ENCODE data around the gene GTF2I. TPM values are rescaled to one million over a fixed set of nuclear protein-coding genes. Genes with fewer than 3 reads are reported as not detected.
"Not testable (repeated sequence)": the region's sequence is repeated elsewhere in the genome, so short reads cannot be mapped to it uniquely, and the experiment has no call there.

The GTF2I gene
- total RNA-seq, 2 experiments from 2014 or later: 162 to 163 TPM

- ChIA-PET POLR2A (no interaction called here), CTCF (interaction anchor here (0.7 to 1.0 kb wide), 2 partner anchors 8 to 44 kb away, joined by 3 to 4 read pairs; no protein-coding TSS in a partner anchor)
- Mint-ChIP-seq H3K9me3 (no peaks in the 10 kb centered on the region), H3K4me3 (no peak overlapping the region), H3K36me3 (ENCODE audit: low read depth) (no peaks in the 10 kb centered on the region), H3K27me3 (no peaks in the 10 kb centered on the region), H3K4me1 (peaks cover 2% of the 10 kb centered on the region), H3K27ac (no peak overlapping the region)
- no peak for DNase-seq
Observed at GRCh38 chr7:74637745-74638144, 19.8 kb upstream of the GTF2I start.

GRCh38 chr7:74650055-74650454 lies 7.5 kb upstream of the GTF2I start:
- DNase-seq: peak; percentile 76
- H3K4me1 Mint-ChIP-seq: peaks cover 36% of the 10 kb centered on the region
- POLR2A ChIA-PET; H3K27me3 Mint-ChIP-seq; H3K9me3 Mint-ChIP-seq; H3K36me3 Mint-ChIP-seq (ENCODE audit: low read depth): not testable (repeated sequence)
- H3K4me3 Mint-ChIP-seq: peak overlapping the region; percentile 77
- peak overlapping the region; percentile 91 for H3K27ac Mint-ChIP-seq
- CTCF ChIA-PET: interaction anchor here (0.6 kb wide), 1 partner anchor 200 kb away, joined by 4 read pairs; no protein-coding TSS in a partner anchor

- CTCF ChIA-PET; H3K27me3 Mint-ChIP-seq; POLR2A ChIA-PET; H3K36me3 Mint-ChIP-seq (ENCODE audit: low read depth); H3K9me3 Mint-ChIP-seq: not testable (repeated sequence)
- peak overlapping the region; percentile 91 for H3K27ac Mint-ChIP-seq
- DNase-seq: peak; percentile 35
- peaks cover 42% of the 10 kb centered on the region for H3K4me1 Mint-ChIP-seq
- peak overlapping the region; percentile 77 for H3K4me3 Mint-ChIP-seq
Observed at GRCh38 chr7:74650493-74651132, 6.9 kb upstream of the GTF2I start.

- CTCF ChIA-PET: interaction anchor here (0.6 kb wide), 1 partner anchor 55 kb away, joined by 3 read pairs; no protein-coding TSS in a partner anchor
- H3K36me3 Mint-ChIP-seq (ENCODE audit: low read depth); H3K9me3 Mint-ChIP-seq; POLR2A ChIA-PET; DNase-seq; H3K27me3 Mint-ChIP-seq: not testable (repeated sequence)
- Mint-ChIP-seq H3K27ac (peak overlapping the region; percentile 91), H3K4me3 (peak overlapping the region; percentile 77), H3K4me1 (peaks cover 47% of the 10 kb centered on the region)
Observed at GRCh38 chr7:74651133-74651504, 6.4 kb upstream of the GTF2I start.

GRCh38 chr7:74653686-74654181 lies 3.8 kb upstream of the GTF2I start:
- H3K4me1 Mint-ChIP-seq: peaks cover 52% of the 10 kb centered on the region
- H3K27ac Mint-ChIP-seq: no peak overlapping the region
- no peak overlapping the region for H3K4me3 Mint-ChIP-seq
- no peak for DNase-seq
- no peaks in the 10 kb centered on the region for H3K27me3 Mint-ChIP-seq
- no peaks in the 10 kb centered on the region for H3K36me3 Mint-ChIP-seq (ENCODE audit: low read depth)
- H3K9me3 Mint-ChIP-seq: no peaks in the 10 kb centered on the region
- POLR2A ChIA-PET: no interaction called here
- CTCF ChIA-PET: interaction anchor here (0.6 kb wide), 1 partner anchor 9 kb away, joined by 3 read pairs; no protein-coding TSS in a partner anchor

- Mint-ChIP-seq H3K27me3 (no peaks in the 10 kb centered on the region), H3K4me3 (no peak overlapping the region), H3K36me3 (ENCODE audit: low read depth) (peaks cover 3% of the 10 kb centered on the region), H3K9me3 (no peaks in the 10 kb centered on the region), H3K27ac (no peak overlapping the region), H3K4me1 (peaks cover 51% of the 10 kb centered on the region)
- no peak for DNase-seq
- ChIA-PET POLR2A (interaction anchor here (0.6 kb wide), 1 partner anchor 22 kb away, joined by 5 read pairs; no protein-coding TSS in a partner anchor), CTCF (interaction anchor here (1.6 to 2.1 kb wide), 2 partner anchors 7 to 12 kb away, joined by 3 to 6 read pairs; no protein-coding TSS in a partner anchor)
Observed at GRCh38 chr7:74654811-74655210, 2.7 kb upstream of the GTF2I start.

- ChIA-PET POLR2A (interaction anchor here (0.6 kb wide), 1 partner anchor 22 kb away, joined by 5 read pairs; no protein-coding TSS in a partner anchor), CTCF (interaction anchor here (1.6 to 2.1 kb wide), 2 partner anchors 8 to 13 kb away, joined by 3 to 6 read pairs; no protein-coding TSS in a partner anchor)
- H3K36me3 Mint-ChIP-seq (ENCODE audit: low read depth): peaks cover 8% of the 10 kb centered on the region
- H3K4me3 Mint-ChIP-seq: peak overlapping the region; percentile 78
- peak overlapping the region; percentile 86 for H3K27ac Mint-ChIP-seq
- no peak for DNase-seq
- H3K9me3 Mint-ChIP-seq: no peaks in the 10 kb centered on the region
- no peaks in the 10 kb centered on the region for H3K27me3 Mint-ChIP-seq
- H3K4me1 Mint-ChIP-seq: peaks cover 52% of the 10 kb centered on the region
Observed at GRCh38 chr7:74655324-74655723, 2.2 kb upstream of the GTF2I start.

GRCh38 chr7:74655768-74656440 lies 1.6 kb upstream of the GTF2I start:
- no peak for DNase-seq
- ChIA-PET POLR2A (no interaction called here), CTCF (interaction anchor here (0.7 to 2.1 kb wide), 3 partner anchors 8 to 14 kb away, joined by 3 to 6 read pairs (median 3); no protein-coding TSS in a partner anchor)
- no peaks in the 10 kb centered on the region for H3K27me3 Mint-ChIP-seq
- H3K4me3 Mint-ChIP-seq: peak overlapping the region; percentile 78
- H3K4me1 Mint-ChIP-seq: peaks cover 53% of the 10 kb centered on the region
- peaks cover 11% of the 10 kb centered on the region for H3K36me3 Mint-ChIP-seq (ENCODE audit: low read depth)
- H3K9me3 Mint-ChIP-seq: no peaks in the 10 kb centered on the region
- H3K27ac Mint-ChIP-seq: peak overlapping the region; percentile 86

- no peaks in the 10 kb centered on the region for H3K9me3 Mint-ChIP-seq
- H3K4me1 Mint-ChIP-seq: peaks cover 55% of the 10 kb centered on the region
- DNase-seq: peak; percentile 58
- H3K36me3 Mint-ChIP-seq (ENCODE audit: low read depth): peaks cover 14% of the 10 kb centered on the region
- H3K27me3 Mint-ChIP-seq: no peaks in the 10 kb centered on the region
- ChIA-PET CTCF (interaction anchor here (0.7 to 1.6 kb wide), 2 partner anchors 9 to 11 kb away, joined by 3 read pairs; no protein-coding TSS in a partner anchor), POLR2A (interaction anchor here (0.6 kb wide), 1 partner anchor 38 kb away, joined by 3 read pairs; no protein-coding TSS in a partner anchor)
- H3K27ac Mint-ChIP-seq: peak overlapping the region; percentile 86
- H3K4me3 Mint-ChIP-seq: peak overlapping the region; percentile 78
Observed at GRCh38 chr7:74656441-74656836, 1.1 kb upstream of the GTF2I start.

- Mint-ChIP-seq H3K27ac (peak overlapping the region; percentile 86), H3K4me1 (peaks cover 54% of the 10 kb centered on the region), H3K9me3 (no peaks in the 10 kb centered on the region), H3K27me3 (no peaks in the 10 kb centered on the region), H3K36me3 (ENCODE audit: low read depth) (peaks cover 14% of the 10 kb centered on the region), H3K4me3 (peak overlapping the region; percentile 78)
- ChIA-PET POLR2A (interaction anchor here (0.6 kb wide), 2 partner anchors 39 to 66 kb away, joined by 3 to 4 read pairs; no protein-coding TSS in a partner anchor), CTCF (interaction anchor here (0.7 kb wide), 3 partner anchors 11 to 1611 kb away, joined by 3 read pairs; no protein-coding TSS in a partner anchor)
- DNase-seq: peak; percentile 99
Observed at GRCh38 chr7:74656837-74657691, 454 bp upstream of the GTF2I start.

GRCh38 chr7:74658178-74659004 lies 873 bp downstream of the GTF2I start:
- ChIA-PET POLR2A (interaction anchor here (0.6 kb wide), 1 partner anchor 64 kb away, joined by 4 read pairs; no protein-coding TSS in a partner anchor), CTCF (no interaction called here)
- H3K4me1 Mint-ChIP-seq: peaks cover 58% of the 10 kb centered on the region
- no peaks in the 10 kb centered on the region for H3K9me3 Mint-ChIP-seq
- H3K27me3 Mint-ChIP-seq: no peaks in the 10 kb centered on the region
- H3K4me3 Mint-ChIP-seq: peak overlapping the region; percentile 69
- H3K36me3 Mint-ChIP-seq (ENCODE audit: low read depth): peaks cover 14% of the 10 kb centered on the region
- H3K27ac Mint-ChIP-seq: peak overlapping the region; percentile 84
- DNase-seq: peak; percentile 86

Data from activated CD4-positive, alpha-beta T cell treated with anti-CD3 and anti-CD28 coated beads, Interleukin-2, amount 10 ng/mL, durations not matched to agents 7 days and 5 days (primary cell).